Measurements from ENCODE around the gene YAE1. TPM values are rescaled to one million over a fixed set of nuclear protein-coding genes. Genes with fewer than 3 reads are reported as not detected.

The YAE1 gene
- total and polyA plus RNA-seq, 2 donors (not counting 1 experiment from before 2014, with no cell fraction given): 36.3 to 39.3 TPM

DNA sequence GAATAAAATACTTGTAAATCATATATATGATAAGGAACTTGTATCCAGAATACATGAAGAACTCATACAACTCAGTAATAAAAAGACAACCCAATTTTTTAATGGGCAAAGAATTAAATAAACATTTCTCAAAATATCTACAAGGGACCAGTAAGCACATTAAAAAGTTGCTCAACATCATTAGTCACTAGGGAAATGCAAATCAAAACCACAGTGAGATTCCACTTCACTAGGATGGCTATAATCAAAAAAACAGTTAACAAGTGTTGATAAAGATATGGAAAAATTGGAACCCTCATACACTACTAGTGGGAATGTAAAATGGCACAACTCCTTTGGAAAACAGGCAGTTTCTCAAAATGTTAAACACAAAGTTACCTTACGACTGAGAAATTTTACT is 40.3 kb upstream of the YAE1 start:
- Histone ChIP-seq H3K4me1 (ENCODE audit: control insufficient read depth, extremely low read depth, insufficient read depth, low read length) (no peaks in the 10 kb centered on the region), H3K36me3 (ENCODE audit: control insufficient read depth, insufficient read depth, low read length) (no peaks in the 10 kb centered on the region), H3K4me3 (replicated peaks in 1 of 4; ENCODE audit: control extremely low read depth in 1 of 4, insufficient read depth in 1 of 4, low read depth in 3 of 4, low read length in 4 of 4) (no peak overlapping the region), H2AFZ (ENCODE audit: low read length) (no peak overlapping the region), H3K27ac (ENCODE audit: insufficient read depth, low read length) (no peak overlapping the region), H4K20me1 (ENCODE audit: control insufficient read depth, extremely low read depth, insufficient read depth, low read length) (no peaks in the 10 kb centered on the region), H3K9ac (ENCODE audit: insufficient read depth, low read length) (no peak overlapping the region), H3K9me3 (ENCODE audit: control insufficient read depth, insufficient read depth, low read depth, low read length) (no peaks in the 10 kb centered on the region), H3K4me2 (ENCODE audit: extremely low read depth, insufficient read depth, low read length) (no peak overlapping the region), H3K27me3 (ENCODE audit: control insufficient read depth, insufficient read depth, low read length) (no peaks in the 10 kb centered on the region), H3K79me2 (ENCODE audit: control insufficient read depth, insufficient read depth, low read length) (no peaks in the 10 kb centered on the region)
- TF ChIP-seq, protein P1, sequence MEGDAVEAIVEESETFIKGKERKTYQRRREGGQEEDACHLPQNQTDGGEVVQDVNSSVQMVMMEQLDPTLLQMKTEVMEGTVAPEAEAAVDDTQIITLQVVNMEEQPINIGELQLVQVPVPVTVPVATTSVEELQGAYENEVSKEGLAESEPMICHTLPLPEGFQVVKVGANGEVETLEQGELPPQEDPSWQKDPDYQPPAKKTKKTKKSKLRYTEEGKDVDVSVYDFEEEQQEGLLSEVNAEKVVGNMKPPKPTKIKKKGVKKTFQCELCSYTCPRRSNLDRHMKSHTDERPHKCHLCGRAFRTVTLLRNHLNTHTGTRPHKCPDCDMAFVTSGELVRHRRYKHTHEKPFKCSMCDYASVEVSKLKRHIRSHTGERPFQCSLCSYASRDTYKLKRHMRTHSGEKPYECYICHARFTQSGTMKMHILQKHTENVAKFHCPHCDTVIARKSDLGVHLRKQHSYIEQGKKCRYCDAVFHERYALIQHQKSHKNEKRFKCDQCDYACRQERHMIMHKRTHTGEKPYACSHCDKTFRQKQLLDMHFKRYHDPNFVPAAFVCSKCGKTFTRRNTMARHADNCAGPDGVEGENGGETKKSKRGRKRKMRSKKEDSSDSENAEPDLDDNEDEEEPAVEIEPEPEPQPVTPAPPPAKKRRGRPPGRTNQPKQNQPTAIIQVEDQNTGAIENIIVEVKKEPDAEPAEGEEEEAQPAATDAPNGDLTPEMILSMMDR (conservative IDR thresholded peaks at IDR 0.05 in 1 of 2, IDR thresholded peaks at IDR 0.05 in 1 of 2; ENCODE audit: low read depth in 1 of 2, low read length in 2 of 2): no peak
- TF ChIP-seq EZH2 (IDR thresholded peaks at IDR 0.05; ENCODE audit: low read length, missing control alignments): no peak
- peak in 1 of 2 donors; percentile 49 for DNase-seq (ENCODE audit: low read depth in 2 of 2)

- H3K79me2 ChIP-seq (ENCODE audit: control insufficient read depth, insufficient read depth, low read length): no peaks in the 10 kb centered on the region
These were observed 39.5 kb upstream of the YAE1 start for GRCh38 chr7:39526666-39527065.

DNA sequence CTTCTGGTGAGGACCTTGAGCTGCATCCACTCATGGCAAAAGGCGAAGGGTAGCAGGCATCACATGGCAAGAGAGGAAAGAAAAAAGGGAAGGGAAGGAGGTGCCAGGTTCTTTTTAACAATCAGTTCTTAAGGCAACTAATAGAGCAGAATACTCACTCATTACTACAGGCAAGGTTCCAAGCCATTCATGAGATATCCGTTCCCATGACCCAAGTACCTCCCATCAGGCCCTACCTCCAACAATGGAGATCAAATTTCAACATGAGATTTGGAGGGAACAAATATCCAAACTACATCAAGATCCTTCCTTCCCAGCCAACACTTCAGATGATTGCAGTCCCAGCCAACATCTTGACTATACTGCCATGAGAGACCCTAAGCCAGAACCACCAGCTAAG is 38.9 kb upstream of the YAE1 start:
- Histone ChIP-seq H3K4me2 (ENCODE audit: extremely low read depth, insufficient read depth, low read length) (no peak overlapping the region), H3K27me3 (ENCODE audit: control insufficient read depth, insufficient read depth, low read length) (no peaks in the 10 kb centered on the region), H3K4me3 (replicated peaks in 1 of 4; ENCODE audit: control extremely low read depth in 1 of 4, insufficient read depth in 1 of 4, low read depth in 3 of 4, low read length in 4 of 4) (no peak overlapping the region), H3K79me2 (ENCODE audit: control insufficient read depth, insufficient read depth, low read length) (no peaks in the 10 kb centered on the region), H3K9me3 (ENCODE audit: control insufficient read depth, insufficient read depth, low read depth, low read length) (no peaks in the 10 kb centered on the region), H3K9ac (ENCODE audit: insufficient read depth, low read length) (no peak overlapping the region), H4K20me1 (ENCODE audit: control insufficient read depth, extremely low read depth, insufficient read depth, low read length) (no peaks in the 10 kb centered on the region), H3K27ac (ENCODE audit: insufficient read depth, low read length) (no peak overlapping the region), H2AFZ (ENCODE audit: low read length) (no peak overlapping the region), H3K36me3 (ENCODE audit: control insufficient read depth, insufficient read depth, low read length) (no peaks in the 10 kb centered on the region), H3K4me1 (ENCODE audit: control insufficient read depth, extremely low read depth, insufficient read depth, low read length) (no peaks in the 10 kb centered on the region)
- DNase-seq (ENCODE audit: low read depth in 2 of 2): no peak
- TF ChIP-seq, protein P1 (conservative IDR thresholded peaks at IDR 0.05 in 1 of 2, IDR thresholded peaks at IDR 0.05 in 1 of 2; ENCODE audit: low read depth in 1 of 2, low read length in 2 of 2): no peak
- TF ChIP-seq EZH2 (IDR thresholded peaks at IDR 0.05; ENCODE audit: low read length, missing control alignments): no peak

More at GRCh38 chr7:39526666-39527065, 39.5 kb upstream of the YAE1 start:
- Histone ChIP-seq H3K4me1 (ENCODE audit: control insufficient read depth, extremely low read depth, insufficient read depth, low read length) (no peaks in the 10 kb centered on the region), H2AFZ (ENCODE audit: low read length) (no peak overlapping the region), H3K36me3 (ENCODE audit: control insufficient read depth, insufficient read depth, low read length) (no peaks in the 10 kb centered on the region), H3K27me3 (ENCODE audit: control insufficient read depth, insufficient read depth, low read length) (no peaks in the 10 kb centered on the region), H3K4me3 (replicated peaks in 1 of 4; ENCODE audit: control extremely low read depth in 1 of 4, insufficient read depth in 1 of 4, low read depth in 3 of 4, low read length in 4 of 4) (no peak overlapping the region), H3K27ac (ENCODE audit: insufficient read depth, low read length) (no peak overlapping the region), H4K20me1 (ENCODE audit: control insufficient read depth, extremely low read depth, insufficient read depth, low read length) (no peaks in the 10 kb centered on the region), H3K9me3 (ENCODE audit: control insufficient read depth, insufficient read depth, low read depth, low read length) (no peaks in the 10 kb centered on the region), H3K9ac (ENCODE audit: insufficient read depth, low read length) (no peak overlapping the region), H3K4me2 (ENCODE audit: extremely low read depth, insufficient read depth, low read length) (no peak overlapping the region)
- TF ChIP-seq, protein P1 (conservative IDR thresholded peaks at IDR 0.05 in 1 of 2, IDR thresholded peaks at IDR 0.05 in 1 of 2; ENCODE audit: low read depth in 1 of 2, low read length in 2 of 2): no peak
- no peak for TF ChIP-seq EZH2 (IDR thresholded peaks at IDR 0.05; ENCODE audit: low read length, missing control alignments)
- no peak for DNase-seq (ENCODE audit: low read depth in 2 of 2)

All from fibroblast of lung (primary cell).